Measurements from ENCODE around the gene C5orf22.
A peak's percentile ranks its signal among the peaks of the same experiment; 100 is the strongest.
"Not testable (repeated sequence)": the region's sequence is repeated elsewhere in the genome, so short reads cannot be mapped to it uniquely, and the experiment has no call there.

Gene C5orf22

GRCh38 chr5:31551878-31552277, 19.8 kb downstream of the C5orf22 start:
- H3K4me3 ChIP-seq (ENCODE audit: low read length) = no peak overlapping the region
- no peak for DNase-seq (ENCODE audit: low read depth)
- TF ChIP-seq CTCF (conservative IDR thresholded peaks at IDR 0.05; ENCODE audit: low read length) = no peak

- TF ChIP-seq CTCF (conservative IDR thresholded peaks at IDR 0.05; ENCODE audit: low read length) = no peak
- H3K4me3 ChIP-seq (ENCODE audit: low read length) = no peak overlapping the region
- no peak for DNase-seq (ENCODE audit: low read depth)
These were observed 21.8 kb downstream of the C5orf22 start for GRCh38 chr5:31553863-31554262.

- no peak overlapping the region for H3K4me3 ChIP-seq (ENCODE audit: low read length)
- DNase-seq (ENCODE audit: low read depth) = no peak
- TF ChIP-seq CTCF (conservative IDR thresholded peaks at IDR 0.05; ENCODE audit: low read length) = no peak
These were observed 22.5 kb downstream of the C5orf22 start for GRCh38 chr5:31554552-31554951.

- TF ChIP-seq CTCF (conservative IDR thresholded peaks at IDR 0.05; ENCODE audit: low read length) = no peak
- no peak overlapping the region for H3K4me3 ChIP-seq (ENCODE audit: low read length)
- DNase-seq (ENCODE audit: low read depth) = no peak
These were observed 24.4 kb downstream of the C5orf22 start for GRCh38 chr5:31556461-31556860.

- no peak for DNase-seq (ENCODE audit: low read depth)
- no peak overlapping the region for H3K4me3 ChIP-seq (ENCODE audit: low read length)
- no peak for TF ChIP-seq CTCF (conservative IDR thresholded peaks at IDR 0.05; ENCODE audit: low read length)
These were observed 27.8 kb downstream of the C5orf22 start for GRCh38 chr5:31559942-31560341.

GRCh38 chr5:31561946-31562345, 29.8 kb downstream of the C5orf22 start:
- peak; percentile 57 for DNase-seq (ENCODE audit: low read depth)
- TF ChIP-seq CTCF (conservative IDR thresholded peaks at IDR 0.05; ENCODE audit: low read length) = no peak
- H3K4me3 ChIP-seq (ENCODE audit: low read length) = no peak overlapping the region

- no peak for TF ChIP-seq CTCF (conservative IDR thresholded peaks at IDR 0.05; ENCODE audit: low read length)
- DNase-seq (ENCODE audit: low read depth) = peak; percentile 26
These were observed 31.1 kb downstream of the C5orf22 start for GRCh38 chr5:31563216-31563615.

GRCh38 chr5:31566362-31566761, 34.3 kb downstream of the C5orf22 start:
- H3K4me3 ChIP-seq (ENCODE audit: low read length); DNase-seq (ENCODE audit: low read depth): not testable (repeated sequence)

More at GRCh38 chr5:31563216-31563615, 31.1 kb downstream of the C5orf22 start:
- H3K4me3 ChIP-seq (ENCODE audit: low read length) = no peak overlapping the region
